PFSK-1 (cell line): ENCODE measurements around the gene FASTK.
A peak's percentile ranks its signal among the peaks of the same experiment; 100 is the strongest.

Experiments
- POLR2AphosphoS5 ChIP-seq: IDR thresholded peaks from 2 replicates; pipeline ENCODE4 v1.6.1; 2012; ENCODE audit warnings: low read depth, mild to moderate bottlenecking, control low read depth, low read length, moderate library complexity
- SIN3A ChIP-seq: IDR thresholded peaks from 2 replicates; pipeline ENCODE4 v1.6.1; 2012; ENCODE audit warnings: mild to moderate bottlenecking, low read length, moderate library complexity, borderline replicate concordance; ENCODE audit not compliant: insufficient read depth
- TF ChIP-seq, protein P1 (sequence below), 2 experiments: IDR thresholded peaks; 2 replicates each; pipeline versions ENCODE4 v1.6.1 to v1.8.0; 2011 to 2012; ENCODE audit warnings: low read depth in 2 of 2, low read length in 2 of 2, control low read depth in 1 of 2, inconsistent platforms in 1 of 2, mild to moderate bottlenecking in 1 of 2, moderate library complexity in 1 of 2; ENCODE audit not compliant: insufficient read depth in 1 of 2

- TF ChIP-seq SIN3A (no peak; the same call in 1 of the 2 replicates), POLR2AphosphoS5 (peak; percentile 91)
- TF ChIP-seq, protein P1, sequence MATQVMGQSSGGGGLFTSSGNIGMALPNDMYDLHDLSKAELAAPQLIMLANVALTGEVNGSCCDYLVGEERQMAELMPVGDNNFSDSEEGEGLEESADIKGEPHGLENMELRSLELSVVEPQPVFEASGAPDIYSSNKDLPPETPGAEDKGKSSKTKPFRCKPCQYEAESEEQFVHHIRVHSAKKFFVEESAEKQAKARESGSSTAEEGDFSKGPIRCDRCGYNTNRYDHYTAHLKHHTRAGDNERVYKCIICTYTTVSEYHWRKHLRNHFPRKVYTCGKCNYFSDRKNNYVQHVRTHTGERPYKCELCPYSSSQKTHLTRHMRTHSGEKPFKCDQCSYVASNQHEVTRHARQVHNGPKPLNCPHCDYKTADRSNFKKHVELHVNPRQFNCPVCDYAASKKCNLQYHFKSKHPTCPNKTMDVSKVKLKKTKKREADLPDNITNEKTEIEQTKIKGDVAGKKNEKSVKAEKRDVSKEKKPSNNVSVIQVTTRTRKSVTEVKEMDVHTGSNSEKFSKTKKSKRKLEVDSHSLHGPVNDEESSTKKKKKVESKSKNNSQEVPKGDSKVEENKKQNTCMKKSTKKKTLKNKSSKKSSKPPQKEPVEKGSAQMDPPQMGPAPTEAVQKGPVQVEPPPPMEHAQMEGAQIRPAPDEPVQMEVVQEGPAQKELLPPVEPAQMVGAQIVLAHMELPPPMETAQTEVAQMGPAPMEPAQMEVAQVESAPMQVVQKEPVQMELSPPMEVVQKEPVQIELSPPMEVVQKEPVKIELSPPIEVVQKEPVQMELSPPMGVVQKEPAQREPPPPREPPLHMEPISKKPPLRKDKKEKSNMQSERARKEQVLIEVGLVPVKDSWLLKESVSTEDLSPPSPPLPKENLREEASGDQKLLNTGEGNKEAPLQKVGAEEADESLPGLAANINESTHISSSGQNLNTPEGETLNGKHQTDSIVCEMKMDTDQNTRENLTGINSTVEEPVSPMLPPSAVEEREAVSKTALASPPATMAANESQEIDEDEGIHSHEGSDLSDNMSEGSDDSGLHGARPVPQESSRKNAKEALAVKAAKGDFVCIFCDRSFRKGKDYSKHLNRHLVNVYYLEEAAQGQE (IDR thresholded peaks at IDR 0.05; ENCODE audit: insufficient read depth in 1 of 2, low read depth in 2 of 2, low read length in 2 of 2) = peak in 1 of 2 experiments; percentile 37; a peak in 1 of 4 replicates
Measured at GRCh38 chr7:151085691-151086620, 5.3 kb upstream of the FASTK start, which contains the start of gene AGAP3.
